HG03025 (cell line): ENCODE measurements around the gene CCSER1.
"Not testable (repeated sequence)": the region's sequence is repeated elsewhere in the genome, so short reads cannot be mapped to it uniquely, and the experiment has no call there.

Source experiments
- ATAC-seq: cut with Tn5 transposase; IDR thresholded peaks from one replicate; pipeline ENCODE4 v1.9.1; 2021; ENCODE audit warnings: mild to moderate bottlenecking, moderate library complexity; ENCODE audit not compliant: unreplicated experiment, low FRiP score

CCSER1 gene

DNA sequence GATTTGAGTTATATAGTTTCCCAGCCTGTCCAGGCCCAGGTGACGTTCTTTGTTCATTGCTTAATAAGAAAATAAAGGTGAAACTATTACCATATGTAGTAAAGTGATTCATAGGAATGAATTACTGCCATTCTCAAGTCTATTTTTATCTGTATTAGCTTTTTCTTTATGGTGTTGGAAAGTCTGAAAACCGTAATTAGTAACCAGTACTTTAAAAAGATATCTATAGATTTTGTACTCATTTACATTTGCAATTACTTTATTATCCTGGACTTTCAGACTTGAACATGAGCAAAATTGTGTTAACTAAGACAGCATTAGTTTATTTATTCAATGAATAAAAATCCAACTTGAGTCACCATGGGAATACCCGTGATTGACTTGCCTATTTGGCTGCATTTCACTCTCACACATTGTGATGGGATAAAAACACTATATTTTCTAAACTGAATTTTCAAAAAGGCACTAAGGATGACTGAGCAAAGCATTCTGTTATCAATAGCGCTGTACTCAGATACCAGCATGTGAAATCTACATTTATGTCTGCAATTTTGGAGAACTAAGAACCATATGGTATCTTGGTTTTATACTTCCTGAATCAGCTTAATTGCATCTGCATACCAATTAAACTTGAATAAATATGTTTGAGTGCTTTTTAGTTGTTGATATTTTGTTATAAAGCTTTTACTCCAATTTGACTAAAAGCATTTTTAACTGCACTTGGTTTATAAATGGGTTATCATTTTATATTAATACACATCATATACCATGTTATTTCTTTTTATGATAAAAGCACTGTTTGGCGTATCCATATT, 154.6 kb downstream of the CCSER1 start:
- no peak for ATAC-seq

DNA sequence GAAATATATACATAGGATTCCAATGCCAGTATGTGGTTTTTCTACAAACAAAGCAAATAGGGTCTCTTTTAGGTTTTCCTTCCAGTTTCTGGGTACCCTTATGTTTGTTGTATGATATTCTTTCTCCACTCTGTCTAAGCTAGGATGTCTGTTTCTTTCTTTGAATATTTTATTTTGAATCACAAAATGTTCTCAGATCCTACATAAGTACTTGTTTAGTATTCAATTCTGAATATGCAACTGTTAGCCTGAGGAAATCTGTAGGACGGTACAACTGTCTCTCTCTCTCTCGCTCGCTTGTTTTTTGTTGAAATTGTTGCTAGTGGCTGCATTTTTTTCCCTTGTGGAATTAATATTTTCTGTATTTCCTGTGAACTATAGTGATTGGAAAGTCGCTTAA, 163.2 kb downstream of the CCSER1 start:
- ATAC-seq: no peak

DNA sequence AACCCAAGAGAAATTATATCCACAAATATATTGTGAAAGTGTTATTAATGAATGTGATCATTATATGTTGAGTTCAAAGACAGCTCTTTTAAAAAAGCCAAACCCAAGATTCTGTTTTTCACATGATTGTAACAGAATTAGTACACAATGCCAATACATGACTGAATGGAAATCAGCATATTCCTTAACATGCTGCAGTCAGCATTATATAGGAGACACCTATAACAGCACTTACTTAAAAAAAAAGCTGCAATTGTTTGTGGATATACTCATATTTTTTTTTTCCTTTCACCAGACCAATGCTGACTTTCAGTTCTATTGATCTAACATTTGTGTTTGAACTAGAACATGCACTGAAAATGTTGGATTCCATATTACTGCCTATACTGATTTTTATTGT, 165.2 kb downstream of the CCSER1 start:
- no peak for ATAC-seq

DNA sequence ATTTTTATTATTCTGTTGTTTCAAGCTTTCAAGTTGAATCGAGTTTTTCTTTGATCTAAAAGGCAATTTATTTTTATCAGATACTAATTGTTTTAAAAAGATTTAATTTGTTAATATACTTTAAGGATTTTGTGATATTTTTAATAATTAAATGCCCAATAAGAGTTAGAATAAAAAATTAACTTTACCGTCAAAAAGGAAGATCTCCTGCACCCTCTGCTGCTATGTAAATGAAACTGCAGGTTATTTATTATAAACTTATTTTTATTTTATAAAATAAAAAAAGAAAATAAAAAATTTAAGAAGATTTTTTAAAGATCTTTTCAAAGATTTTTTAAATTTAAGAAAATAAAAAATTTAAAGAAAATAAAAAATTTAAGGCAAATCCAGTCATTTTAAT, 166.1 kb downstream of the CCSER1 start:
- no peak for ATAC-seq

DNA sequence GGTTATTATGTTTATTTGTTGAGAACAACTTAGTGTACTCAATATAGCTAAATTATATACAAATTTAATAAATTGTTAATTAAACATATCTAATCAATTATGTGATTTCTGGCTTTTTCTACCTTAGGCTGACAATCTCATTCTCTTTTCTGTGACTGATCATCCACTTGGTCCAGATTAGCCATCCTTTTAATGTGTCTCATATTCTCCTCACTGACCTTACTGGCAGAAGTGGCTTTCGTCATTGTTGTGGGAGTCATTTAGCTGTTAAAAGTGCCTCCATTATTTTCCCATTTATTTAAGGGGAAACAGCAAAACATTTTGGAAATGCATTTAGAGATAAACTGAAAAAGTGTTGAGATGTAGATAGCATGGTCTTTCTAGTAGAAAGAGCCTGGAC, 172.2 kb downstream of the CCSER1 start:
- ATAC-seq: no peak

DNA sequence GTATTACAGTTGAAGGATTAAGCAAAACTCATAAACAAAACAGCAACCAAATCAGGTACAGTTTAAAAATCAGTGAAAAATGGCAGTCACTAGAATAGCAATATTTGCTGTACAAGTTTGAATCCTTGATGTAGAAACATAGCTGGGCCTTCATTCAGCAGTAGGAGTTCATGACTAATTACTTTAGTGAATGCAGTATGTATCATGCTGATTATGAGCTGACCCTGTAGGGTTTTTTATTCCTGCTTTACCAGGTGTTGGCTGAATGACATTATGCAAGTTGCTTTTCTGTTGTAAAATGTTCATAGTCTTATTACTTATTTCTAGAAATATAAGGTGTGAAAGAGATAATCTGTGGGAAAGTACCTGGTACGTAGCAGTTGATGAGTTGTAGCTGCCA, 179.6 kb downstream of the CCSER1 start:
- ATAC-seq: no peak

DNA sequence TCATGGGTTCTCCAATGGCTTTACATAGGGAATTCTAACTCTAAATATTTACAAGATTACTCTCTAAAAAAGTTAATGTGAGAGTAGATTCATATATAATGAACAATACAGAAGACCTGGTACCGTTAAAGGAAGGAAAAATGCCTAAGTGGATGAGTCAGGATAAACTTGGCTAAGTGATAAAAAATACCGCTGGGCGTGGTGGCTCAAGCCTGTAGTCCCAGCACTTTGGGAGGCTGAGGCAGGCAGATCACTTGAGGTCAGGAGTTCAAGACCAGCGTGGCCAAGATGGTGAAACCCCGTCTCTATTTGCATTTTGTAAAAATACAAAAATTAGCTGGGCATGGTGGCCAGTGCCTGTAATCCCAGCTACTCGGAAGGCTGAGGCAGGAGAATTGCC, 189.9 kb downstream of the CCSER1 start:
- ATAC-seq: not testable (repeated sequence)

DNA sequence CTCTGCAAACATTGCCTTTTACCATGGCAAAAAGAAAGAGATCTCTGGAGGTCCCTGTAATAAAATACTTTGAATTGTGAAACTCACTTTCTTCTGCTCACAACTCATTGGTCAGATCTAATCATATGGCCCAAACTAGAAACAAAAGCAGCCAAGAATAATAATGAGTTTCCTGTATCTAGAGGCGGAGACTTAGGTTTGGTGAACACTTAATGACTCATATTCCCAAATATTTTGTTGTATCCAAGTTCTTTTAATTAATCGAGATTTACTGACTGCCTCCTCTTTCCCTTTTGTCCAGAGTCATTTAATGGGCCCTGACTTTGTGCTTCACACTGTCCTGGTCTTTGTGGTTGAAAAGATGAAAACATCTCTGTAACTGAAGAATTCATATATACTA, 190.6 kb downstream of the CCSER1 start:
- ATAC-seq: no peak

DNA sequence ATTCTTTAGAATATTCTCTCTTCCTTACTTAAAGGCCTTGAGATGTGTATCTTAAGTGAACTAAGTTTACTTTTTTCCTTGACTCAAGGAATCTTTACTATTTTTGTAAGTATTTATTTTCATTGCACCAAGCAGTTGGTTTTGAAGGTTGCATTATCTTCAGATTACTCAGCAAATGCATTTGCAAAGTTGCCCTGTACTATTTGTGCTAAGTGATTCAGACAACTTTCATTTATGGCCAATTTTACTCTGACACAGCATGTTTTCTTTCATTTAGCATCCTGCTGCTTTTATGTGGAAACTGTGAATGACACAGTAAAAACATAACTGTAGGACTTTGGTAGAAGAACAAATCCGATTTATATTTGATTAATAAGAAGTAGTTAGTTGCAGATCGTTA, 191.0 kb downstream of the CCSER1 start:
- no peak for ATAC-seq

DNA sequence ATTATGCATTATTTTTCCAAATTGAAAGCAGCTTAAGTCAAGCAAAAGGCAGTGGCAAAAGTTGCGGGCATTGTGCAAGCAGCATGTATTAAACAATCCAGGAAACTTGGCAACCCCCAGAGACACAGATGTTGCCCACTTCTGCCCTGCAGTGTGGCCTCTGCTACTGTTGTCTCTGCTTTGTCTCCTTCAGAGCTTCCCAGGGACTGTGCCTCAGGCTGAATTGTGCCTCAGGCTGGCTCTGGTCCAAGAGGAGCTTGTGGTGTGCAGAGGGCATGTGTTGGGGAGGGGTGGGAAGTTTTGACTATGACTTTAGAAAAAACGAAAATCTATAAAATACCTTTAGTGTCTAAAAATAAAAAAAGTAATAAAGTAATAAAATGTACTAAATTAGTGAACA, 201.4 kb downstream of the CCSER1 start:
- ATAC-seq: no peak

DNA sequence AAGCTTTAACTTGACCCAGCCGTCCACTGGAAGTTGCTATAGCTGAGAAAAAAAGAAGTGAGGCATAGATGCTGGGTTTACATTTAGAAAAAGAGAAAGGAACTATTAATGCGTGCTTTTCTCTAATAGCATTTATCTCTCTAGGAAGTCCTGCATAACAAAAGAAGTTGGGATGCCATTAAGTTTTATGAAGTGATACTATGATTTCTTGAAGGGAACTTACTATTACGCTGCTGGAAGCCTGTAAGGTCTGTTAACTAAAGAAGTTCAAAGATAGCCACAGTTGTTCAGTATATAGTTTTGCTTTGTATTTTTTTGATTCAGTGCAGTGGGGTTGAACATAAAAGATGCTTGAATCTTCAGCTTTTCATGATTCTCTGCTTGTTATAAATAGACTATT, 203.4 kb downstream of the CCSER1 start:
- ATAC-seq: no peak

DNA sequence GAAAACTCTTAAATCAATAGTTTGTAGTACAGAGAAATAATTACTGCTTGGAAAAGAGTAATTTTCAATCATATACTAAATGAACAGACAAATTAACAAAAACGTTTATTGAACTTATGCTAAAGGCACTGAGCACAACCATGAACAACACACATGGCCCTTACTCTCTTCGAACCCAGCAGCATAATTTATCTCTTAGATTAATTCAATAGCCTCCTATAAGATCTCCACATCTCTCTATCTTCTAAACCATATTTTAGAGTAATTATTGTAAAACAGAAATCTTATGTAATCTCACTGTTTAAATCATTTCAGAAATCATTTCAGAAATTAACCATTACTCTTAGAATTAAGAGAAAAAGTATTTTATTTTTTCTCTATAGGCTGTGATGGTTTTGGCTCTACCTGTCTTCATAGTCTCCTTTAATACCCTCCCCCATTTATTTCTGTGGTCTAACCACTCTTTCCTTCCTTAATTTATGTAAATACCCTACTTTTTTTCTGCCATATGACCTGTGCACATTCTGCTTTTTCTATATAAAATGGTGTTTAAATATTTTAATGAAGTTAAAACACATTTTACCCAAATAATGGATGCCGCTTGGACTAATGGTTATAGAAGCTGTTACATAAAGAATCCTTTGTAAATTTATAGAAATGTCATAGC, 218.5 kb downstream of the CCSER1 start:
- ATAC-seq: no peak

DNA sequence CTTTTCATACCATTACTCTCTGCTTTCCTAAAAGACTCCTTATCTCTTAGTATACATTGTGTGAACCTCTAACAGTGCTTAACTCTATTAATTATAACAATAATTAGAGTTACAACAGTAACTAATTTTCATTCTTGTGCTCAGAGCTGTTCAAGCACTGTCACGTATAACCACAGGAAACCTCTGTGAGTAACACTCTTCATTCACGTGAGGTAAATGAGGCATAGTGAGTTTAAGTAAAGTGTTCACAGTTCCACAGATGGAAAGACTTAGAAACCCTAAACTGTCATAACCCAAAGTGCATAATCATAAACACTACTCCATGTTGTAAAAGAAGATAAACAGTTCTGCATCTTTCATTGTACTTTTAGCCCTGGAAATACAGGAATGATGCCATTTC, 222.4 kb downstream of the CCSER1 start:
- no peak for ATAC-seq

DNA sequence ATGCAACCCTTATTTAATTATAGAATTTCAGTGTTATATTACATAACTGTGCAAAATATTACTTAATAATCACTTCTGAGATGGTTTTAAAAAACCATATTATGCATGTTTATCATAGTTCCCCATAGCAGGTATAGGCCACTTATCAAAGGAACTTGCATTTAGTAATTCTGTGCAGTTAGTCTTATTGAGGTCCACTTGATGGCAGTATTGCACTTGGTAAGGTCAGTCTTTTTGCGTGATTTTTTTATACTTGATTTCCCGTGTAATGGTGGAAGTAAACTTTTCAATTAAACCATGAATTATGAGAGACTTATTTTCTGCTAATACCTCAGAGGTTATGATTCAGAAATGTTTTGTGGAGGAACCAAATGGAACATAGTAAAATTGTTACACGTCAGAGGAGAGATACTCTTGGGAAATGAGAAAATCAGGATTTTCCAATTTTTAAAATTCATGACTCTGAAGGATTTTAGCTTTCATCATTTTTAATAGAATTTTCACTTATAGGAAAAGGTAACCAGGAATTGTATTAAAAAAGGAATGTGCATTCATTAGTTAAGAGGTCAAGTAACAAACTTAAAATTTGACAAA, 230.0 kb downstream of the CCSER1 start:
- no peak for ATAC-seq

DNA sequence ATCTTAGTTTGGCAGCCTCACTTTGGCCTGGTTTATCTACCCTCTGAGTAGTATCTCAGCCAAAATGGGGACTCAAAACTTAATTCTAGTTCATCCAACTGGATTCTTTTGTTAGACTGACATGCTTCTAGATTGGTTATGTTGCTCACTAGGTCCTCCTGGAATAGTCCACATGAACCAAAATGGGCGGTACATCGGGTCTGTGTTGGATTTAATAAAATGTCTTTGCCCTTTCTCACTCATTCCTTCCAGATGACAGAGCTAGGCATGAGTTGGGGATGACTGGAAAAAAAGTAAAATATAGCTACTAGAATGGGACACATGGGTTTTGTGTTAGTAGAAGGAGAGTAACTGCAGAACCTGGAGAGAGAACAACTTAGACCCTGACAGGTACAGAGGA, 247.9 kb downstream of the CCSER1 start:
- ATAC-seq: no peak

DNA sequence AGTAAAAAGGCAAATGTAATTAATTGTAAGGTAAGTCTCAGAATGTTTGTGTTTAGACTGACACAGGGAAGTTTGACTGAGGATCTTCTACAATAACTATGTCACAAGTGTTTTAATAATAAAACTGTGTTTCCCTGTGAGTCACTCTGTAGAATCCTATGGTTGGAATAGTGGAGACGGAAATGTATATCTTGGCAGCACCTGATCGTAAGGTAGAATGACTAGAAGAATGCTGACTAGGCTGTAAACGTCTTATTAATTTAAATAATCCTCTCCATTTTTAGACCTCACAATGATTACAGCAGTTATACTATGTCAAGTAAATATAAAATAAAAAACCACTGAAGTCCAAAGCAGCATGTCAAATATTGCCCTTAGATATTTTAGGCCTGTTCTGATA, 266.0 kb downstream of the CCSER1 start:
- ATAC-seq: no peak

DNA sequence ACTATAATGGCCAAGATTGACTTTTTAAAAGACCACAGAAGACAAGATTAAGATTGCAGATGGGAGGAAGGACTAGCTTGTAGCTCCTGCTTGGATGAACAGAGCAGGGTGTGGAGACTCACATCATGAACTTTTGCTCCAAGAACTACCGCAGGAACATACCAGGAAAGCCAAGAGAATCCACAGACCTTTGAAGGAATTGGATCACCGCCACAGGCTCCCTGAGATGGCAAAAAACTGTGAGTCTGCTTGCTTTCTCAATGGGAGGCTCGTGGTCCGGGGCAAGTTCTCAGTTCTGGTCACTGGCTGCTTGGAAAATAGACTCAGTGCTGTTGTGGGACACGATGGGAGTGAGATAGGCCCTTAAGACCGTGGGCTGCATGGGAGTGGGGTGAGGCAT, 276.6 kb downstream of the CCSER1 start:
- ATAC-seq: no peak

DNA sequence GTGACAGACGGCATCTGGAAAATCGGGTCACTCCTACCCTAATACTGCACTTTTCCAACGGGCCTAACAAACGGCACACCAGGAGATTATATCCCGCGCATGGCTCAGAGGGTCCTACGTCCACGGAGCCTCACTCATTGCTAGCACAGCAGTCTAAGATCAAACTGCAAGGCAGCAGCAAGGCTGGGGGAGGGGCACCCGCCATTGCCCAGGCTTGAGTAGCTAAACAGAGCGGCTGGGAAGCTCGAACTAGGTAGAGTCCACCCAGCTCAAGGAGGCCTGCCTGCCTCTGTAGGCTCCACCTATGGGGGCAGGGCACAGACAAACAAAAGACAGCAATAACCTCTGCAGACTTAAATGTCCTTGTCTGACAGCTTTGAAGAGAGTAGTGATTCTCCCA, 280.7 kb downstream of the CCSER1 start:
- ATAC-seq: not testable (repeated sequence)

DNA sequence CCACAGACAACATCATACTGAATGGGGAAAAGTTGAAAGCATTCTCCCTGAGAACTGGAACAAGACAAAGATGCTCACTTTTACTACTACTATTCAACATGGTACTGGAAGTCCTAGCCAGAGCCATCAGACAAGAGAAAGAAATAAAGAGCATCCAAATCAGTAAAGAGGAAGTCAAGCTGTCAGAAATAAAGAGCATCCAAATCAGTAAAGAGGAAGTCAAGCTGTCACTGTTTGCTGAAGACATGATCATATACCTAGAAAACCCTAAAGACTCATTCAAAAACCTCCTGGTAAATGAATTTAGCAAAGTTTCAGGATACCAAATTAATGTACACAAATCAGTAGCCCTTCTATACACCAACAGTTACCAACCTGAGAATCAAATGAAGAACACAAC, 285.6 kb downstream of the CCSER1 start:
- not testable (repeated sequence) for ATAC-seq

DNA sequence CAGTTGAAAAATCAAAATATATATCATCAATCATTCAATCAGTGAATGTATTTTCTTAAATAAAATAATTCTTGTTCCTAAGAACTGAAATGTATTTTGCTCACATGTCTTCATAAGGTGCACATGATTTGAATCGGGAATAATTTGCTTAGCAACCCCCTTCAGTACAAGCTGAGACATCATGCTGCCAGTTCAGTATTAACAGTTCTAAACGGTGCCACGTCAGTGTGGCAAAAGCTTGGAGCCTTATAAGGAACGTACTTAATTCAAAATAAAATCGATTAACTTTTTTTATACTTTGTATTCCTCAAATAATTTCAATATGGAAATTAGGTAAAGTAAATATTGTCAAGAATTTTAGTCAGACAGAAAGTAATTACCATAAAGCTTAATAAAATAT, 287.9 kb downstream of the CCSER1 start:
- ATAC-seq: no peak

DNA sequence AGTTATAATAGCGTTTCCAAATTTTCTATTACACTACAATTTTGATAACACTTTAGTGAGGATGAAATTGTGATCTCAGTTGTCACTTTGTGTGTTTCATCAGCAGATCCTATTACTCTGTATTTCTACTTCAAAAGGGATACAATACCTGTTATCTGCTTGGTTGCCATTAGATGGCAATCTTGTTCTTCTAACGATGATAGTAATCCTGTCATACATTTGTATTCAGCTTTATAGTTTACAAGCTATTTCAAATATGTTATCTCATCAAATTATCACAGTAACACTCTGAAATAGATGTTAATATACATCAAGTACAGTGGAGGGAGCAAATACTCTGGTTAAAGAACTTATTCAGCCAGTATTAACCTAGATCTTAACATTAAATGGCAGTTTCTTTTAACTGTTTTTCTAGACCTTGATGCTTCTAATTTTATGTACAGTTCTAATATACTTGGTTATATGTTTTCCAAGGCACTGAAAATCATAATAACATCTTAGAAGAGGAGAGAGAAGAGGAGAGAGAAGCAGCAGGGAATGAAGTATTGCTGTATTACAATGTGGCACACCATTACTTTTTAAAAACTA, 292.0 kb downstream of the CCSER1 start:
- peak; percentile 78 for ATAC-seq
